Amniotic stem cell (primary cell): ENCODE results near the gene ELFN1.

Experiments
- DNase-seq: peaks from one replicate; lab custom pipeline; 2025; lab: John Stamatoyannopoulos, UW

Gene ELFN1

GRCh38 chr7:1694611-1695511 lies 24.8 kb downstream of the ELFN1 start:
- DNase-seq = no peak

- no peak for DNase-seq
Observed at GRCh38 chr7:1695800-1696454, 25.9 kb downstream of the ELFN1 start.

- DNase-seq = no peak
Observed at GRCh38 chr7:1696671-1697498, 26.8 kb downstream of the ELFN1 start.

GRCh38 chr7:1697499-1698125 lies 27.5 kb downstream of the ELFN1 start:
- DNase-seq = no peak

GRCh38 chr7:1698201-1698600 lies 28.1 kb downstream of the ELFN1 start:
- DNase-seq = no peak

- DNase-seq = no peak
Observed at GRCh38 chr7:1698951-1699350, 28.9 kb downstream of the ELFN1 start.

GRCh38 chr7:1700086-1700485 lies 30.0 kb downstream of the ELFN1 start:
- DNase-seq = no peak

- DNase-seq = no peak
Observed at GRCh38 chr7:1700536-1701333, 30.7 kb downstream of the ELFN1 start.

- DNase-seq = no peak
Observed at GRCh38 chr7:1702652-1703051, 32.6 kb downstream of the ELFN1 start.

GRCh38 chr7:1703441-1703840 lies 33.4 kb downstream of the ELFN1 start:
- DNase-seq = no peak

- DNase-seq = no peak
Observed at GRCh38 chr7:1703871-1704810, 34.1 kb downstream of the ELFN1 start.

GRCh38 chr7:1704811-1705738 lies 35.0 kb downstream of the ELFN1 start:
- no peak for DNase-seq

GRCh38 chr7:1705856-1706255 lies 35.8 kb downstream of the ELFN1 start:
- DNase-seq = no peak

- no peak for DNase-seq
Observed at GRCh38 chr7:1706381-1706720, 36.3 kb downstream of the ELFN1 start.

- DNase-seq = no peak
Observed at GRCh38 chr7:1706721-1707613, 36.9 kb downstream of the ELFN1 start.

GRCh38 chr7:1707756-1708595 lies 37.9 kb downstream of the ELFN1 start:
- DNase-seq = no peak

- DNase-seq = no peak
Observed at GRCh38 chr7:1708596-1709251, 38.6 kb downstream of the ELFN1 start.
